H4 (cell line): Measurements from ENCODE around the gene PUM2. TPM values are rescaled to one million over a fixed set of nuclear protein-coding genes. Genes with fewer than 3 reads are reported as not detected.
A peak's percentile ranks its signal among the peaks of the same experiment; 100 is the strongest.

Experiments used
- DNase-seq: peaks from one replicate; pipeline ENCODE4 v3.0.0-alpha.2; 2015; ENCODE audit warnings: low spot score
- total RNA-seq: library from RNA; depleted of rRNA; stranded (reverse); fragments of >200 nt; shearing (Covaris generic); gene quantifications from 2 replicates; pipeline ENCODE4 v1.2.3, GENCODE V29; 2014

The PUM2 gene
- total RNA-seq, 1 experiment from 2014 or later: 12.6 TPM

DNA sequence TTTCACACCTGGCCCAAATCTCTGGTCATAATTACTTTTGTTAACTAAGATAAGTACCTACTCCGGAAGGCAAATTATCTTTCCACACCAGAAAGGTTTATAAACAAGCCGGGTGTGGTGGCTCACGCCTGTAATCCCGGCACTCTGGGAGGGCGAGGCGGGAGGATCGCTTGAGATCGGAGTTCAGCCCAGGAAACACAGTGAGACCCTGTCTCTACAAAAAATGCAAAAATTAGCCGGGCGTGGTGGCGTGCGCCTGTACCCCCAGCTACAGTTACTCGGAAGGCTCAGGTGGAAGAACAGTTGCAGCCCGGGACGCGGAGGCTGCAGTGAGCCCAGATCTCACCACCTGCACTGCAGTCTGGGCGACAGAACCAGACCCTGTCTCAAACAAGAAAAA is 2.1 kb downstream of the PUM2 start:
- no peak for DNase-seq

DNA sequence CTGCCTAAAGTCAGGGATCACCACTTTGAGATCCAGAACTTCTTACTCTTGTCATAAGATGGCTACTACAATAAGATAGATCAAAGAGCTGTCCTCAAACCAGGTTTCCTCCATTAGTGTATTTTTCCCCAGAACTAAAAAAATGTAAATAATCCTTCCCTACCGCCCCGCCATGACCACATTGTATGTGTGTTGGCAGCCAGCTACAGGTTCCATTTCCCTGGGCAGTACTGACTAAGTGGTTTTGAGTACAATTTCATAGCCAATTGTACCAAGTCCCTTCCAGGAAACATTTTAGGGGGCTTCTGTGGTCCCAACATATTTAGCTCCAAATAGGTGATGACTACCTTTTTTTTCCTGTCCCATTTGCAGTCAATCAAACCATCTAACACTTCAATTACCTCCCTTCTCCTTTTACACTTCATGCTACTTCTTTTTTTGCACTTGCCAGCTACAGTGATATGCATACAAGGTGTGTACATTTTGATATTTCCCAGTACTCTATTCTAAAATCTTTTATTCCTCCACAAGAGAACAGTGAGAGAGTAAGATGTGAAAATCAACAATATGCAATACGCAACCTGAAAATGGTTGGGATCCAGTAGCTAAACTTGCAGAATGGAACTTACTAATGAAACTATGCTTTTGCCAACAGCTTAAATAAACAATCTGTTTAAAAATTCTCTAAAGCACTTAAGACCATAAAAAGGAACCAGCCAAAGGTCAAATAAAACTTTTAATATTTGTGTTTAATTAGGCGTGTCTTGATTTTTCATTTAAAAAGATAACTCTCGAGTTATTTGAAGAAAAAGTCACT is 3.9 kb downstream of the PUM2 start:
- peak; percentile 11 for DNase-seq

DNA sequence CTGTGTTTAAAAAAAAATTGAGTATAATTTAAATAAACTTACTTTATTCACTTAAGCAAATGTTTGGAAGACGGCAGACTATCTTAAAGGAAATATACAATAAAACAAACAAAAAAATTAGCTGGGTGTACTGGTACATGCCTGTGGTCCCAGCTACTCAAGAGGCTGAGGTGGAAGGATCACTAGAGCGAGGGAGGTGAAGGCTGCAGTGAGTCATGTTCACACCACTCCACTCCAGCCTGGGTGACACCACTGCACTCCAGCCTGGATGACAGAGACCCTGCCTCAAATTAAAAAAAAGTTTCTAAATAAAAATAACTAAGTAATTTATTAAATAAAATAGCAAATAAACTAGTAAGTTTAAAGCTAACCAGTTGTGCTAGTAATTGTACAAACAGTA is 7.5 kb downstream of the PUM2 start:
- no peak for DNase-seq

DNA sequence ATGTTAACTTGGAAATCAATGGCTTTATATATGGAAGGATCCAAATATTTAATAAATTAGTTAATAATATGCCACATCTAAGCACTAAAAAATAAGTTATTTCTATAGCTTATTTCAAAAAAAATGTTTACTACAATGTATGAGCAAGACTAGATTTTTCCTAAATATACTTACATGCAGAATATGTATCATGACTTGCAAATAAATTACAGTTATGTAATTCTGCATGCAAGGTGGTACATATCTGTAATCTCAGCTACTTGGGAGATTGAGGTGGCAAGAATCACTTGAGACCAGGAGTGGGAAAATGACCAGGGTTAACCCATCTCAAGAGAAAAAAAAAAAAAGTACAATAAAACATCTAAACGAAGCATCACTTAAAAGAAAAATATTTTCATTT is 11.6 kb downstream of the PUM2 start:
- DNase-seq: no peak

- no peak for DNase-seq
Observed at GRCh38 chr2:20334605-20335203, 15.9 kb downstream of the PUM2 start.

GRCh38 chr2:20333738-20334137 is 16.9 kb downstream of the PUM2 start:
- DNase-seq: no peak

GRCh38 chr2:20330192-20330591 is 20.5 kb downstream of the PUM2 start:
- DNase-seq: no peak

DNA sequence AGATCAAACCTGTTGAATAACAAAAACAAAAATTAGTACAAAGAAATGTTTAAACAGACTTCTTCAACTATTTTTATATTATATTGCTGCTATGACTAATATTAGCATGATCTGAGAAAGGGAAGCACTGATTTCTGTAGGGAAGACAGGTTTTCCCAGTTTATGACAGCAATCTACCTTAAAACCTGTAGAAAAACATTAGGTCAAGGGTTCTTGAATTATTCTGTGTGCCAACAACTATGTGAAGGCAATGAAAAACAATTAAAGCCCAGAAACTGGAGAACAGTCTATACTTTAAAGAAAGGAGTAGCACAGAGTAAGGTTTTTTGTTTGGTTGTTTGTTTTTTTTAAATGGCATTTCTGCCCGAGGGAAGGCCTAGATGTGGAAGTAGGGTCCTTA is 23.3 kb downstream of the PUM2 start:
- DNase-seq: no peak

DNA sequence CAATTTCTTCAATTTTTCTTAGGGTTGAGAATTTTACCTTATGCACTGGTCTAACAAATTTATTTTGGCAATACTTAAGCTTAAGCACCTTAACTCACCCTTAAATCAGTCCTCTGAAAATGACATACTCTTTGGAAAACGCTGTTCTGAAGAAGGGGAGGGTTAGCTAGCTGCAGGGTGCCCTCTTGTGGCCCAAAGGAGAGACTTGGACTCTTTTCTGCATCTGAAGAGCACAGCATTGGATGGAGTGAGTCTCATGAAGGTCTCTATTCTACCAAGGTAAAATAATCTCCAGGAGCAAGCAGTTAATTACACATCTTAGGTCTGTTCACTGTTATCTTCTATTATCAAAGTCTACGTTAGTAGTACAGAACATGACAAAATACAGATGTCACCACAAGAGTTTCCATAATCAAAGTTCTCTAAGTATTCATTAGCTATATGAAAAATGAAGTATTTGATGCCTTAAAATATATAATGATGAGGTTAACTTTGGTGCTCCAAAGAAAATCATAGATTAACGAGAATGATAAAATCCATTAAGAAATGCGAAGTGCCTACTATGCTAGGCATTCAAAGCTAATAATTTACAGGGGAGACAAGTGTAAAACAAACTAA is 24.4 kb downstream of the PUM2 start:
- DNase-seq: peak; percentile 9

GRCh38 chr2:20322527-20323300 is 27.9 kb downstream of the PUM2 start:
- no peak for DNase-seq

DNA sequence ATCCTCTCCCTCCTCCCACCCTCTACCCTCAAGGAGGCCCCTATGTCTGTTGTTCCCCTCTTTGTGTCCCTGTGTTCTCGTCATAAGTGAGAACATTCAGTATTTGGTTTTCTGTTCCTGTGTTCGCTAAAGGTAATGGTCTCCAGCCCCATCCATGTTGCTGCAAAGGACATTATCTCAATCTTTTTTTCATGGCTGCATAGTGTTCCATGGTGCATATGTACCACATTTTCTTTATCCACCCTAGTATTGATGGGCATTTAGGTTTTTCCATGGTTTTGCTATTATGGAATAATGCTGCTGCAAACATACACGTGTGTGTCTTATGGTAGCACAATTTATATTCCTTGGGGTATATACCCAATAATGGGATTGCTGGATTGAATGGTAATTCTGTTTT is 33.0 kb downstream of the PUM2 start:
- no peak for DNase-seq

GRCh38 chr2:20317197-20317596 is 33.4 kb downstream of the PUM2 start:
- no peak for DNase-seq

DNA sequence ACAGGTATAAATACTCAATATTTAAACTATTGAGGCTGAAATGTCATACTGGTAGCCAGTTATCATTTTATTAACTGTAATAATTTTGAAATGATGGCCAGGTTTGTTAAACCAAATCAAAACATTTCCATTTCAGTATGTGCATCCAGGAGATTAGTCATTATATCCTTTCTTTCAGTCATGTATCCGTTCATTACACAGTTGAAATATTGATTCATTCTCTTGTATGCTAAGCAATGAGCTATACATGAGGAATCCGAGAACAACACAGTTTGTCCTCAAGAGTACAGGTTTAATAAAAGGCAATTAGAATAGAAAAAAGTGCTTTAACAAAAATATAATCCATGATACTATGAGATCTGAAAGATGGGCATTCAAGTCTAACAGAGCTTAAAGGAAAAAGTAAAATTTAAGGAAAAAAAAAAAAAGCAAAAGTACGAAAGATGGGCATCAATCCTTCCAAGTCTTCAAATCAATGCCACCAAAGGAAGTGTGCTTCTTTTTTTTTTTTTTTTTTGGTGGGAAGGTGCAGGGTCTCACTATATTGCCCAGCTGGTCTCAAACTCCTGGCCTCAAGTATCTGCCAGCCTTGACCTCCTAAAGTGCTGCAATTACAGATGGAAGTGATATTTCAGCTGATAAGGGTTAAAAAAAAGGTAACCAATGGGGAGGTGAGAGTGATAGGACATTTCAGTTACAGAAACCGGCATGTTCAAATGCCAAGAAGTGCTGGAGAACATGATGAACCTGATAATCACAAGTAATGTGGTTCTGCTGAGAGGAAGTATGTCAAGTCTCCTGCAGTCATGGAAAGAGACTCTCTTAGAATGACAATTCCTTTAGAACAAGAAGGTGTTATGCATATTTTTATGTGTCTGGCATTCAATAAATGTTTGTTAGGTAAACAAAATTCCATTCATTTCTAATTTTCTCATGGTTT is 35.8 kb downstream of the PUM2 start:
- DNase-seq: no peak

DNA sequence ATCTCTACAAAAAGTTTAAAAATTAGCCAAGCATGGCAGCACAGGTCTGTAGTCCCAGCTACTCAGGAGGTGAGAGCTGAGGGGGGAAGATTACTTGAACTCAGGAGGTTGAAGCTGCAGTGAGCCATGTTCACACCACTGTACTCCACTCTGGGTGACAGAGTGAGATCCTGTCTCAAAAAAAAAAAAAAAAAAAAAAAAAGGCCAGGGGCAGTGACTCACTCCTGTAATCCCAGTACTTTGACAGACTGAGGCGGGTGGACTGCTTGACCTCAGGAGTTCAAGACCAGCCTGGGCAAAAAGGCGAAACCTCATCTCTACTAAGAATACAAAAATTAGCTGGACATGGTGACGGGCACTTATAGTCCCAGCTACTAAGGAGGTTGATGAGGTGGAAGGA is 37.0 kb downstream of the PUM2 start:
- DNase-seq: no peak

GRCh38 chr2:20309001-20309400 is 41.6 kb downstream of the PUM2 start:
- no peak for DNase-seq

DNA sequence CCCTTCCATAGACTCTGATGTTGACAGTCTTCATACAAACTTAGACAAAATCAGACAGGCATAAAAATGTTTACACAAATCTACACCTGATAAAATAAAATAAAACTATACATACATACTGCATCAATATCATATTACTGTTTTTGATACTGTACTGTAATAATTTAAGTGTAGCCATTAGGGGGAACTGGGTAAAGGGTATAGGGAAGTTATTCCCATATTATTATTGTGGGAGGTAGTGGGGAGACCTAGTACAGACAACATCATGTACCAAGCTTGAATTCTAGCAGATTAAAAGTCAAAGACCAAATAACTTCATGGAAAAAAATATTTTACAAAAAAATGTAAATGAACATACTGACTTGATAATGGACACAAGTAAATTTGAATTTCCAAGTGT is 43.3 kb downstream of the PUM2 start:
- no peak for DNase-seq

- DNase-seq: no peak
Observed at GRCh38 chr2:20304411-20304810, 46.2 kb downstream of the PUM2 start.

DNA sequence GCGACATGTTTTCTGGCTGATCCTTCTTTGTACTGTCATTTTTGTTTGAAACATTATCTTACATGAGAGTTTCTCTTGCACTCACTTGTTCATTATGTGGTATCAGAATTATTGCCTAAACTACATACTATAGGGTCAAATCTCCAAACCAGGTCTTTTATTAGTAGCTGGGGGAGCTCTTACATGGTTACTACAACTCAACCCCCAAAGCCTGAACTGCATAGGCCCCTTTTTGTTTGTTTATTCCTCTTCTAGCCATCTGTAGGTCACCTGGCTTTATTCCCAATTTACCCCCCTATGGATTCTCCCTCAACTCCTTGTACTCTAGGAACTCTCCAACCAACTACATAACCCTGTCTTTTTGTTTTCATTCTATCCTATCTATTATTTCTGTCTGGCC is 46.7 kb downstream of the PUM2 start:
- no peak for DNase-seq

DNA sequence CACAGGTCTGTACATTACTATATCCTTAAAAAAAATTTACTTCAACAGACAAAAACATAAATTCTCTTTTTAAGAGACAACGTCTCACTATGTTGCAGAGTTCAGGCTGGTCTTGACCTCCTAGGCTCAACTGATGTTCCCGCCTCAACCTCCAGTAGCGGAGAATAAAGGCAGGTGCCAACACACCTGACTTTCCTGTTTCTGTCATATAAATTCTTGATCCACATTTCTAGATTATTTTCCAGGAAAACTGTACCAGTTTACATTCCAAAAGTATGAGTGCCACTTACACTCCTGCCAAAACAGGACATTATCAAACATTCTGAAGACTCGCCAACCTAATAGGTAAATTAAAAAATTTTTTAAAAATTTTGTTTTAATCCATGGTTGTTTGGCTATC is 48.6 kb downstream of the PUM2 start:
- no peak for DNase-seq

DNA sequence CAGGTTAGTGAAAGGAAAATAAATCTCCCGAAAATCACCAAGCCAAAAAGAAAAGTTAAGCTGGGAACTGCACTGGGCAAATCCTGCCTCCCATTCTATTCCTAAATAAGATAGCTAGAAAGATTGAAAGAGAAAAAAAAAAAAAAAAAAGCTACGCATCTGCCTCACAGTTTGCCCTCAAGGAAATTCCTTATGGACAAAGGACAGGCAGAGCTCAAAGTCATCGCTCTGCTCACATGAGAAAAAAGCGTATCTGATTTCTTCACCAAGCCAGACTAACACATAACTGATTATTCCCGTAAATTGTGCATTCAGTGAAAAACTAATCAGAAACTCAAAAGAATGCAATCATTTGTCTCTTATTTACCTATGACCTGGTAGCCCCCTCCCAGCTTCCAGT is 50.0 kb downstream of the PUM2 start:
- no peak for DNase-seq

DNA sequence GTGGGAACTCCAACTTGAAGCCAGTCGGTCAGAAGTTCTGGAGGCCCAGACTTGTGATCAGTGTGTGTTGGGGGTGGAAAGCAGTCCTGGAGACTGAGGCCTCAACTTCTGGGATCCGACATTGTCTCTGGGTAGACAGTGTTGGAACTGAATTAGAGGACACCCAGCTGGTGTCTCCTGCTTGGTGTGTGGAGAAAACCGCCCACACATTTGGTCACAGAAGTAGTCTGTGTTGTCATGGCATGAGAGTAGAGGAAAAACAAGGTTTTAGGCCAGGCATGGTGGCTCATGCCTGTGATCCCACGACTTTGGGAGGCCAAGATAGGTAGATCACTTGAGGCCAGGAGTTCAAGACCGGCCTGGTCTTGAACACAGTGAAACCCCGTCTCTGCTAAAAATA is 51.5 kb downstream of the PUM2 start:
- DNase-seq: no peak
